Measurements from ENCODE around the gene MISFA. TPM values are rescaled to one million over a fixed set of nuclear protein-coding genes. Genes with fewer than 3 reads are reported as not detected.

MISFA gene
- total and polyA plus RNA-seq, 9 of the 15 experiments (the other 6 are each of a cell fraction or from before 2014, with no cell fraction given): 1.6 to 6.3 (median 3.4) TPM

- no peaks in the 10 kb centered on the region for H4K20me1 ChIP-seq (replicated peaks; ENCODE audit: control insufficient read depth, insufficient read depth, low read length)
- no peak overlapping the region for H3K27ac ChIP-seq (ENCODE audit: extremely low read depth, low read depth, low read length)
- no TSS peak for BruUV-seq (replicated peaks)
- ChIA-PET POLR2A (interaction anchor here (1.0 kb wide), 1 partner anchor 23 kb away, joined by 3 read pairs; the partner anchor contains the start of gene SPTY2D1), CTCF (ENCODE audit: low intra/inter-chr PET ratio) (no interaction called here)
- no peaks in the 10 kb centered on the region for H3K27me3 ChIP-seq (ENCODE audit: control insufficient read depth in 2 of 2, insufficient read depth in 2 of 2, low read length in 2 of 2)
- no peaks in the 10 kb centered on the region for H3K9me1 ChIP-seq (ENCODE audit: control insufficient read depth, insufficient read depth, low read length)
- H3K4me3 ChIP-seq: no peak overlapping the region
- no peak overlapping the region for H3K4me2 ChIP-seq (ENCODE audit: insufficient read depth, low read length)
- 90% methylated on average over 1 of the region's 2 CpGs for WGBS (ENCODE audit: insufficient coverage, low coverage, missing lambda C conversion rate)
- no peaks in the 10 kb centered on the region for H3K9me3 ChIP-seq (replicated peaks; ENCODE audit: control insufficient read depth, insufficient read depth, low read depth, low read length)
- ATAC-seq (no peak), FAIRE-seq (no peak), DNase-seq (ENCODE audit: extremely low read depth in 1 of 4, low spot score in 3 of 4) (no peak)
- intact Hi-C loops (cut with micrococcal nuclease): no loop called here
- H3K9ac ChIP-seq (ENCODE audit: insufficient read depth in 1 of 2, low read depth in 2 of 2, low read length in 2 of 2): no peak overlapping the region
- peaks cover 6 to 11% of the 10 kb centered on the region in 2 experiments; a peak in 3 of 5 replicates for H3K4me1 ChIP-seq (replicated peaks in 1 of 2; ENCODE audit: control insufficient read depth in 2 of 2, insufficient read depth in 2 of 2, low read length in 2 of 2)
- H3K36me3 ChIP-seq (ENCODE audit: control insufficient read depth, insufficient read depth, low read length): peaks cover 78% of the 10 kb centered on the region
- in situ Hi-C loops (cut with MboI): no loop called here
- no peak overlapping the region for H2AFZ ChIP-seq (ENCODE audit: low read depth, low read length)
- TF ChIP-seq YBX1 (IDR thresholded peaks at IDR 0.05) (no peak), HINFP (tag; conservative IDR thresholded peaks at IDR 0.05; ENCODE audit: low read depth) (no peak), ZNF512 (tag; IDR thresholded peaks at IDR 0.05) (no peak), NR2C2 (CRISPR knock-in tag; IDR thresholded peaks at IDR 0.05) (no peak), NR2C2 (tag; IDR thresholded peaks at IDR 0.05) (no peak), EP300 (IDR thresholded peaks at IDR 0.05; ENCODE audit: low read length) (no peak), PKNOX1 (IDR thresholded peaks at IDR 0.05) (no peak), GATAD2A (IDR thresholded peaks at IDR 0.05) (no peak), SRSF1 (IDR thresholded peaks at IDR 0.05; ENCODE audit: low read depth, low read length) (no peak), ZNF274 (IDR thresholded peaks at IDR 0.05; ENCODE audit: borderline replicate concordance, low read depth, low read length) (no peak), ZNF134 (CRISPR knock-in tag; conservative IDR thresholded peaks at IDR 0.05) (no peak)
- no peaks in the 10 kb centered on the region for H3K79me2 ChIP-seq (ENCODE audit: control insufficient read depth, insufficient read depth, low read length)
These were observed 11.6 kb downstream of the MISFA start for GRCh38 chr11:18611196-18611595.
